ENCODE results near the gene GNG7.

- no peak for TF ChIP-seq CTCF (conservative IDR thresholded peaks at IDR 0.05; ENCODE audit: low read length)
- no peak for TF ChIP-seq EZH2phosphoT487 (IDR thresholded peaks at IDR 0.05; ENCODE audit: borderline replicate concordance)
Measured at GRCh38 chr19:2641332-2641698, 61.2 kb downstream of the GNG7 start.
